Coronary artery (tissue), 2 donors: ENCODE measurements around the gene CTTNBP2.
A peak's percentile ranks its signal among the peaks of the same experiment; 100 is the strongest.

Experiments
- DNase-seq: peaks from one replicate; pipeline ENCODE4 v3.0.0-alpha.2; 2017; ENCODE audit warnings: low spot score
- H3K27ac ChIP-seq, 2 donors: fragments of 200-600 bp; sonication (generic); one replicate each; pipeline ENCODE4 v1.5.1; 2016 to 2019
- H3K4me3 ChIP-seq: fragments of 200-600 bp; sonication (generic); 2 replicates; pipeline ENCODE4 v1.5.1; 2016; ENCODE audit warnings: mild to moderate bottlenecking, moderate library complexity
- CTCF ChIP-seq: fragments of 200-600 bp; sonication (generic); IDR thresholded peaks from one replicate; pipeline ENCODE4 v1.5.1; 2019; ENCODE audit warnings: antibody characterized with exemption

Gene CTTNBP2

GRCh38 chr7:117802660-117803059 is 70.6 kb downstream of the CTTNBP2 start:
- no peak for DNase-seq
- no peak for TF ChIP-seq CTCF
- H3K27ac ChIP-seq: no peak overlapping the region
- H3K4me3 ChIP-seq: no peak overlapping the region

GRCh38 chr7:117800841-117801240 is 72.4 kb downstream of the CTTNBP2 start:
- TF ChIP-seq CTCF: no peak
- Histone ChIP-seq H3K27ac (no peak overlapping the region), H3K4me3 (no peak overlapping the region)
- no peak for DNase-seq

GRCh38 chr7:117800406-117800805 is 72.8 kb downstream of the CTTNBP2 start:
- H3K4me3 ChIP-seq: no peak overlapping the region
- TF ChIP-seq CTCF: no peak
- no peak for DNase-seq
- no peak overlapping the region for H3K27ac ChIP-seq

- TF ChIP-seq CTCF: no peak
- Histone ChIP-seq H3K4me3 (no peak overlapping the region), H3K27ac (no peak overlapping the region)
- no peak for DNase-seq
These were observed 76.4 kb downstream of the CTTNBP2 start for GRCh38 chr7:117796889-117797288.

GRCh38 chr7:117793976-117794375 is 79.3 kb downstream of the CTTNBP2 start:
- no peak overlapping the region for H3K27ac ChIP-seq
- no peak overlapping the region for H3K4me3 ChIP-seq
- TF ChIP-seq CTCF: no peak
- no peak for DNase-seq

- H3K27ac ChIP-seq: no peak overlapping the region
- H3K4me3 ChIP-seq: no peak overlapping the region
- TF ChIP-seq CTCF: no peak
- no peak for DNase-seq
These were observed 79.7 kb downstream of the CTTNBP2 start for GRCh38 chr7:117793521-117793920.

- peak overlapping the region in 1 of 2 donors; percentile 27 for H3K27ac ChIP-seq
- DNase-seq: no peak
- TF ChIP-seq CTCF: no peak
- no peak overlapping the region for H3K4me3 ChIP-seq
These were observed 81.1 kb downstream of the CTTNBP2 start for GRCh38 chr7:117791877-117792780.
